WERI-Rb-1 (cell line): ENCODE data around the gene MNS1.

Experiments
- DNase-seq: peaks from one replicate; pipeline ENCODE4 v3.0.0-alpha.2; 2020
- H3K27ac ChIP-seq: fragments of 250-450 bp; sonication (Bioruptor Pico); 2 replicates; pipeline ENCODE4 v1.5.1; 2020; ENCODE audit warnings: mild to moderate bottlenecking, moderate library complexity
- H3K27me3 ChIP-seq: fragments of 250-450 bp; sonication (Bioruptor Pico); 2 replicates; pipeline ENCODE4 v1.5.1; 2021; ENCODE audit warnings: mild to moderate bottlenecking, low read depth, moderate library complexity; ENCODE audit not compliant: insufficient read depth, severe bottlenecking
- H3K36me3 ChIP-seq: fragments of 250-450 bp; sonication (Bioruptor Pico); 2 replicates; pipeline ENCODE4 v1.5.1; 2020; ENCODE audit warnings: mild to moderate bottlenecking, moderate library complexity
- H3K4me3 ChIP-seq: 2 replicates; pipeline ENCODE4 v1.5.1; 2011; ENCODE audit warnings: low read depth, mild to moderate bottlenecking, control low read depth, low read length
- H3K9me3 ChIP-seq: fragments of 250-450 bp; sonication (Bioruptor Pico); 2 replicates; pipeline ENCODE4 v1.5.1; 2021; ENCODE audit warnings: mild to moderate bottlenecking, moderate library complexity; ENCODE audit not compliant: severe bottlenecking
- TF ChIP-seq, protein P1 (sequence below): IDR thresholded peaks from 2 replicates; pipeline ENCODE4 v1.5.1; 2011; ENCODE audit warnings: low read depth, mild to moderate bottlenecking, control low read depth, inconsistent platforms, low read length

Gene MNS1

GRCh38 chr15:56385908-56386307 is 79.0 kb downstream of the MNS1 start:
- DNase-seq = no peak
- Histone ChIP-seq H3K4me3 (no peak overlapping the region), H3K27ac (no peak overlapping the region), H3K27me3 (no peaks in the 10 kb centered on the region), H3K9me3 (no peaks in the 10 kb centered on the region), H3K36me3 (no peaks in the 10 kb centered on the region)
- TF ChIP-seq, protein P1, sequence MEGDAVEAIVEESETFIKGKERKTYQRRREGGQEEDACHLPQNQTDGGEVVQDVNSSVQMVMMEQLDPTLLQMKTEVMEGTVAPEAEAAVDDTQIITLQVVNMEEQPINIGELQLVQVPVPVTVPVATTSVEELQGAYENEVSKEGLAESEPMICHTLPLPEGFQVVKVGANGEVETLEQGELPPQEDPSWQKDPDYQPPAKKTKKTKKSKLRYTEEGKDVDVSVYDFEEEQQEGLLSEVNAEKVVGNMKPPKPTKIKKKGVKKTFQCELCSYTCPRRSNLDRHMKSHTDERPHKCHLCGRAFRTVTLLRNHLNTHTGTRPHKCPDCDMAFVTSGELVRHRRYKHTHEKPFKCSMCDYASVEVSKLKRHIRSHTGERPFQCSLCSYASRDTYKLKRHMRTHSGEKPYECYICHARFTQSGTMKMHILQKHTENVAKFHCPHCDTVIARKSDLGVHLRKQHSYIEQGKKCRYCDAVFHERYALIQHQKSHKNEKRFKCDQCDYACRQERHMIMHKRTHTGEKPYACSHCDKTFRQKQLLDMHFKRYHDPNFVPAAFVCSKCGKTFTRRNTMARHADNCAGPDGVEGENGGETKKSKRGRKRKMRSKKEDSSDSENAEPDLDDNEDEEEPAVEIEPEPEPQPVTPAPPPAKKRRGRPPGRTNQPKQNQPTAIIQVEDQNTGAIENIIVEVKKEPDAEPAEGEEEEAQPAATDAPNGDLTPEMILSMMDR = no peak

DNA sequence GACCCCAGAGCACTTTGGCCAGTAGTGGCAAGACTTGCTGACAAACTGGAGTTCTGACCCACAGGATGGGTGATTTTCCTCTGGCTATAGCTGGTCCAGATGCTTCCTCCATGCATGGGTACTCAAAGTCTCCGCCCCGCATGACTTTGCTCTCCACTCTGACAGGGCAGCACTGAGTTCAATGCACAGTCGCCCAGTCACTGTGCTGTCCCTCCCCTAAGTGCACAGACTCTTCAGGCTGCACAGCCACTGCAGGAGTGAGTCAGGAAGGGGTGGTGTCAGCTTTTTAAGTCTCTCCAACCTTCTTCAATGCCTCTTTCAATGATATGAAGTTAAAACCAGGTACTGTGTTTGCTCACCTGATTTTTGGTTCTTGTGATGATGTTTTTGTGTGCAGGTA is 81.9 kb downstream of the MNS1 start:
- no peaks in the 10 kb centered on the region for H3K36me3 ChIP-seq
- TF ChIP-seq, protein P1 = no peak
- H3K27me3 ChIP-seq = no peaks in the 10 kb centered on the region
- H3K9me3 ChIP-seq = no peaks in the 10 kb centered on the region
- H3K4me3 ChIP-seq = no peak overlapping the region
- H3K27ac ChIP-seq = no peak overlapping the region
- no peak for DNase-seq
